Neuron (in vitro differentiated cells): ENCODE measurements around the gene PREP.
A peak's percentile ranks its signal among the peaks of the same experiment; 100 is the strongest.

Source experiments
- H2AFZ ChIP-seq: one replicate; pipeline ENCODE4 v1.6.1; 2013; ENCODE audit warnings: low read depth, mild to moderate bottlenecking, inconsistent platforms, low read length, moderate library complexity
- H3K27me3 ChIP-seq: one replicate; pipeline ENCODE4 v1.6.1; 2013; ENCODE audit warnings: low read length; ENCODE audit not compliant: insufficient read depth
- H3K36me3 ChIP-seq: one replicate; pipeline ENCODE4 v1.6.1; 2013; ENCODE audit warnings: low read length; ENCODE audit not compliant: insufficient read depth
- H3K4me1 ChIP-seq: one replicate; pipeline ENCODE4 v1.6.1; 2013; ENCODE audit warnings: low read length; ENCODE audit not compliant: insufficient read depth
- H3K4me3 ChIP-seq: 2 replicates; pipeline ENCODE4 v1.5.1; 2013; ENCODE audit warnings: mild to moderate bottlenecking, low read length, moderate library complexity
- H3K9me3 ChIP-seq: one replicate; pipeline ENCODE4 v1.6.1; 2013; ENCODE audit warnings: low read length

The PREP gene

DNA sequence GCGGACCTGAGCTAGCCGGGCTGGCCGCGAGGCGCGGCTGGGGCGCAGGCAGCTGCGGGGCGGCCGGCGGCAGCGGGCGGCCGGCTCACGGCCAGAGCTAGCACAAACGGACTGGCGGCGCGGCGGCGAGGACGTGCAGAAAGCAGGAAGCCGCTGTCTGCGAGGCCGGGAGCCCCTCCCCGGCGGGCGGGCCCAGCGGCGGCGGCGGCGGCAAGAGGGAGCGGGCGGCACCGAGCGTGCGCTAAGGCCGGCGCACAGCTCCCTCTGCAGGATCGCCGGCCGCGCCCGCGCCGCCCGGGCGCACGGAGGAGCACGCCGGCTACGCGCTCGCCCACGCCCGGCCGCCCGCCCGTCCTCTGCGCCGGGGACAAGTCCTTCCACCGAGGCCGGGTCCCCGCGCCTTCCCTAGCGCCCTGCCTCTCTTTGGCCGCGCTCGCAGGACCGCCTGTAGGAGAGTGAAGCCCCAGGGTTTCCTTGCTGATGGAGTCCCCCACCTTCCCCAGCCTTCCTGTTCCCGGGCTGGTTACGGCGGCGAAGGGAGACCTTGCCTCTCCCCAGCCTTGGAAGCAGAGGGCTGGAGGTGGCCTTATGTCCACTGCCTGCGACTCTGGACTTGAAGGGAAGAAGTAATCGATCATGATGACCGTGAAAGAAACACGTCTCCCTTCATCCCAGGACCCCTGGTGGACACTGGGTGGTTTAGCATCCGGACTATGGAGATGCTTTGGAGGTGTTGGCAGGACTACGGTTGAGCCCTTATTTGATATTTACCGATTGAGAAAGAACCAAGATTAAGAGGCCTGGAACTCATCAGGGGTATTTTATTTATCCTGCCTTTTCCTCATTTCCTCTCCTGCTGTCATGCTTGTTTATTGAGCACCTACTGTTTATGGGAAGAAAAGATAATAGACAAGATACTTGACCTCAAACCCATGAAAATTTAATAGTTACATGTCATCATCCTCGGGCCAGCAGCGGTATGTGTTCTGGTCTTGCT is at the start of gene PREP:
Gene PREP, minus strand, starts transcription at position 144 of the 997 bp plus-strand sequence. CDS start 191 bp downstream, outside the sequence.
- Histone ChIP-seq H3K4me1 (peaks cover 16% of the 10 kb centered on the region), H2AFZ (peak within 1 kb of the TSS; percentile 98), H3K36me3 (no peaks in the 10 kb centered on the region), H3K4me3 (peak within 1 kb of the TSS; percentile 83), H3K9me3 (no peaks in the 10 kb centered on the region), H3K27me3 (peaks cover 6% of the 10 kb centered on the region)

DNA sequence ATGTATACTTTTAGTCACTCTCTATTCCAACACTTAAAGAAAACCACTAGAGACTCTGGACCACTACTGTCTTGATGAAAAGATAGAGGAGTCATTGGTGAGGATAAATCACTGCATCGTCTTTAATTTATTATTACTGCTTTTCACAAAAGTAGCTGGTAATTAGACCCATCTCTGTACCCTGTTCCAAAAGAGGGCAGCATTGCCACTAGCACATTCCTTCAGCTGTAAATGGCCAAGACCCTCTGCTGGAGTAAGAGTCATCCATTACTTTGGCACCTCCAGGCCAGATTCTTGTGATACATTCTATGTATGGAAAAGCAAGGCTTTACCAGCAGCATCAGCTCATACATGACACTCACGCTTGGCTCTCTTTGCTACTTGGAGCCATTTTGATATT is 49.5 kb upstream of the PREP start:
- peak overlapping the region; percentile 42 for H3K4me3 ChIP-seq
- H3K4me1 ChIP-seq: peaks cover 44% of the 10 kb centered on the region
- H3K36me3 ChIP-seq: no peaks in the 10 kb centered on the region
- no peak overlapping the region for H2AFZ ChIP-seq
- no peaks in the 10 kb centered on the region for H3K27me3 ChIP-seq
- peaks cover 2% of the 10 kb centered on the region for H3K9me3 ChIP-seq

DNA sequence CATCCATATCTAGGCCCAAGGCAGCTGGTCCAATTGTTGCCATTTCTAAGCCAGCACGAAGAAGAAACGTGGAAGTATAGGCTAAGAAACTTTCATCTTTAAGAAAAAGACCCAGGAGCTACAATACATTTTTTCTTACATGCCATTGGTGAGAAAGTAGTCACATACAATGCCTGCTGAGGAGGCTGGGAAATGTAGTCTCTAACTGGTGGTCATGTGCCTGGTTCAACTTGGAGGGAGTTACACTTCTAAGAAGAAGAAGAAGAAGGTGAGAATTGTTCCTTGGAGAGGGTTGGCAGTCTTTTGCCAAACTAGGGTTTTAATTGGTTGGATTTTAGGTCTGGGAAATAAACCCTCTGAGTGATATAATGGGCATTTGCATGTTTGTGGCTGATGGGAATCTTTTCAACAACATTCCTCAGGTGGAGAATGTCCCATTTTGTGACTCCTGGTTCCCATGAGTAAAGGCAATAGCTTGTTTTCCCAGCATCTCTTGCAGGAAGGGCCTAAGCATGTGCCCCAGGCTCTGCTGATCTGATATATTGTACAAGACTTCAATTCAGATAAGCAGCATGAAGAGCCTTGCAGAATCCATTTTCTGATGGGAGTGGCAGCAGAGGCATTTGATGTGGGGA is 47.0 kb upstream of the PREP start:
- H3K27me3 ChIP-seq: no peaks in the 10 kb centered on the region
- peaks cover 28% of the 10 kb centered on the region for H3K4me1 ChIP-seq
- peaks cover 2% of the 10 kb centered on the region for H3K9me3 ChIP-seq
- H2AFZ ChIP-seq: no peak overlapping the region
- no peak overlapping the region for H3K4me3 ChIP-seq
- H3K36me3 ChIP-seq: no peaks in the 10 kb centered on the region

DNA sequence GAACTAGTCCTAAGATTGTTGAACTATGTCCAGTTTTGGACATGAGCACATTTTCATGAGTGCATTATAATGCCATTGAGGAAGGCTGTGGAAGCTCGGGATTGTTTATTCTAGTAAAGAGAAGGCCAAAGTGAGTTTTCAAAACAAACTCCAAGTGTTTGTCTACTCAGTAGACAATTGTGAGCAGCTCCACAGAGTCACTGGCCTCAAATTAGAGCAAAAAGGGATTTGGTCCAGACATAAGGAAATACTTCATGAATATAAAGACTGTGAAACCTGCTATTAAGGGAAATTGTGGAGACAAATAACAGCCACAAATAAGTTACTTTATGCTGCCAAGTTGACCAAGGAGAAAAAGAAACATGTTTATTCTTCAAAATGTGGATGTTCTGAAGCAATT is 42.6 kb upstream of the PREP start:
- Histone ChIP-seq H3K36me3 (no peaks in the 10 kb centered on the region), H3K4me1 (no peaks in the 10 kb centered on the region), H3K9me3 (peaks cover 2% of the 10 kb centered on the region), H3K27me3 (no peaks in the 10 kb centered on the region), H3K4me3 (no peak overlapping the region), H2AFZ (no peak overlapping the region)

DNA sequence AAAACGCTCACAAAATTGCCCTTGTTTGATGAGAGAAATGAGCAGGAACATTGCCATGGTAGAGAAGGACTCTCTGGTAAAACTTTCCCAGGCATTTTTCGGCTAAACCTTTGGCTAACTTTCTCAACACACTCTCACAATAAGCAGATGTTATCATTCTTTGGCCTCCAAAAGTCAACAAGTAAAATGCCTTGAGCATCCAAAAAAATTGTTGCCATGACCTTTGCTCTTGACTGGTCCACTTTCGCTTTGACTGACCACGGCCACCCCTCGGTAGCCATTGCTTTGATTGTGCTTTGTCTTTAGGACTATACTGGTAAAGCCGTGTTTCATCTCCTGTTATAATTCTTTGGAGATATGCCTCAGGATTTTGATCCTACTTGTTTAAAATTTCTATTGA is 41.1 kb upstream of the PREP start:
- H2AFZ ChIP-seq: no peak overlapping the region
- no peaks in the 10 kb centered on the region for H3K36me3 ChIP-seq
- no peak overlapping the region for H3K4me3 ChIP-seq
- H3K4me1 ChIP-seq: no peaks in the 10 kb centered on the region
- no peaks in the 10 kb centered on the region for H3K27me3 ChIP-seq
- peaks cover 2% of the 10 kb centered on the region for H3K9me3 ChIP-seq

DNA sequence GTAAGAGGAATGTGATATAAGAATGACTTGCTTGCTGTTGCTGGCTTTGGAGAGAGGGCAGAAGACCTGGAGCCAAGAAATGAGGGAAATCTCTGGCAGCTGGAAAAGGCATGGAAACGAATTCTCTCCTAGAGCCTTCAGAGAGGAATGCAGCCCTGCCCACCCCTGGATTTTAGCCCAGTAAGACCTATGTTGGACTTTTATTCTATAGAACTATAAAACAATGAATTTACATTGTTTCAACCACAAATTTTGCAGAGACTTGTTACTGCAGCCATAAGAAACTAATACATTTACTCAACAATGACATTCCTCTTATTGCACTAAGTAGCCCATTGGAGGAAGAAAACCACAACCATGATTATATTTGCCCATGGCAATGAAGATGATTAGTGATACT is 39.5 kb upstream of the PREP start:
- no peaks in the 10 kb centered on the region for H3K27me3 ChIP-seq
- H3K4me1 ChIP-seq: no peaks in the 10 kb centered on the region
- no peaks in the 10 kb centered on the region for H3K9me3 ChIP-seq
- no peak overlapping the region for H2AFZ ChIP-seq
- H3K4me3 ChIP-seq: no peak overlapping the region
- no peaks in the 10 kb centered on the region for H3K36me3 ChIP-seq

DNA sequence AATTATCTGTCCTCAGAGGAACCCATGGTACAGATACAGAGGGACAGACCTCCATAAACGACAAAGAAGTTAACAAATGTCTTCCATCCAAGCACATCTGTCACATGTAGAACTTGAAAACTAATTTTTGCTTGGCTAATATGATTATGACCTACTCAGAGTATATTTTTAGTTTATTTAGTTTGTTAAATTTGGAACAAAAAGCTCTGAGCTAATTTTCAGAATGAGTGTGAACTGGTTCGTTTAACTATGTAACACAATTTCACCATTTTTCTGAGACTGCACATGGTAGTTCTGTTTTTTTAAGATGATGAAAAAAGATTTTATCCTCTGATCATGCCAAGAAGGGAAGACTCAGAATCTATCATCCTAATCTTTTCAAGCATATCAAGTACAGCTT is 34.4 kb upstream of the PREP start:
- Histone ChIP-seq H3K4me1 (no peaks in the 10 kb centered on the region), H3K4me3 (no peak overlapping the region), H3K36me3 (no peaks in the 10 kb centered on the region), H2AFZ (no peak overlapping the region), H3K9me3 (no peaks in the 10 kb centered on the region), H3K27me3 (no peaks in the 10 kb centered on the region)

DNA sequence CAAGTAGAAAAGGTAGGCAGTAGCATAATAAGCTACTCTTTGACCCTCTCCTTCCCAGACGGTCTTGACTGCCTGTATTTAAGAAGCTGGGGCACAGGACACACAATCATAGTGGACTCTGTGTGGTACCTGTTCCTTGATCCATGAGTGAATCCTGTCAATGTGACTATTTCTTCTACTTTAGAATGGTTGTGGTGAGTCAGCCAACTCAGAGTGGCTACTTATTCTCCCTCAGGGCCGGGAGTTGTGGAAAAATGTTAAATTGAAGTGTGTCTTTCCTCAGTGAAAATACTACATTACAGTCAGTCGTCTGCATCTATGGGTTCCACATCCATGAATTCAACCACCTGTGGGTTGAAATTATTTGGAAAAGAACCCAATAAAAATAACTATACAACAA is 30.8 kb upstream of the PREP start:
- peaks cover 2% of the 10 kb centered on the region for H3K4me1 ChIP-seq
- no peak overlapping the region for H3K4me3 ChIP-seq
- no peaks in the 10 kb centered on the region for H3K36me3 ChIP-seq
- H3K9me3 ChIP-seq: no peaks in the 10 kb centered on the region
- no peak overlapping the region for H2AFZ ChIP-seq
- H3K27me3 ChIP-seq: no peaks in the 10 kb centered on the region

DNA sequence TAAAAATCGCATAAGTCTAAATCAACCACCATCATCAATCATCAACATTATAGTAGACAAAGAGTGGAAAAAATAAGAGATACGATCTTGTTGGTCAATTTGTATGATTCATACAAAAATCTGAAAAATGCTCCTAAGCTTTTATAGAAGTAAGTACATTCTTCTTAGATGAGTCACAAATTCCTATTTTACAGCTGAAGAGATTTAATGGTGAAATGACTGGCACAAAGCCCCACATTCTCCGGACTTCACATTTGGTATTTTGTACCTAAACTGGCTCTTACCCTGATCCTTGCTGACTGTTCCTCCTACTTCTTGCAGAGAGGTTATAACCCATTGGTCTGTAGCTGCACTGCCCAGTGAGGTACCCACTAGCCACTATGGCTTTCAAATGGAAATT is 29.9 kb upstream of the PREP start:
- no peak overlapping the region for H2AFZ ChIP-seq
- no peak overlapping the region for H3K4me3 ChIP-seq
- no peaks in the 10 kb centered on the region for H3K27me3 ChIP-seq
- no peaks in the 10 kb centered on the region for H3K9me3 ChIP-seq
- H3K4me1 ChIP-seq: peaks cover 11% of the 10 kb centered on the region
- no peaks in the 10 kb centered on the region for H3K36me3 ChIP-seq

DNA sequence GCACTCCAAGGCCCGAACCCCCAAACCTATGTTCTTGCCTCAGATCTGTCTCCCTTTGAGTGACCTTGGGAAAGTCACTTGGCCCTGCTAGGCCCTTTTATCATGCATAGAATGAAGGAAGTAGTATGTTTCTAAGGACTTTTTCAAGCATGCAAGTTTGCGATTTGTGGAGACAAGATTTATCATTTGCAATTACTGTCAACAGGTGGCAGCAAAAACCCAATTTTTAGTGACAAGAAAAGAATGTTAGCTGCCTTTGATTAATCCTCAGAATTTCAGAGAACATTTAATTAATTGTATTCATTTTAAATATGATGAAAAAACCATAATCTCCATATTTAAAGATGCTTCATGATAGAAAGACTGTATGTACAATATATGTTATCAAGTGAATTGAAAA is 28.3 kb upstream of the PREP start:
- no peaks in the 10 kb centered on the region for H3K27me3 ChIP-seq
- H3K4me3 ChIP-seq: no peak overlapping the region
- no peak overlapping the region for H2AFZ ChIP-seq
- H3K9me3 ChIP-seq: no peaks in the 10 kb centered on the region
- H3K36me3 ChIP-seq: no peaks in the 10 kb centered on the region
- peaks cover 14% of the 10 kb centered on the region for H3K4me1 ChIP-seq

DNA sequence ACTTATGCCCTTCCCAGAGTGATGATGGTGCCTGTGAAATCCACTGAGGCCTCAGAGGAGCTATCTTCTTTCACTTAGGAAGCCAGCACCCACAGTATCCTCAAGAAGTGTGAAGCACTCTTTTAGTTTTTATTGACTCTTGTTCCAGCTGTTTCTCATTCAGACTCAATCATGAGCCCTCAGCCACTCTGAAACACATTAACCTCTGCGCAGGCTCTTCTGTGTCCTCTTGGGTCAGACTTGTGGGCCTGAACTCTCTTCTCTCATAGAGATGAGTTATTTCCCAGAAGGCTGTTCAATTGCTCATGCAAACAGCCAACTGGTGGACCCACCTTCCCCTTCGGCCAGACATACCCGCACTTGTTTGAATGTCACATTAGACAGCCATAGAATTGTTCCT is 27.8 kb upstream of the PREP start:
- Histone ChIP-seq H3K36me3 (no peaks in the 10 kb centered on the region), H3K4me1 (peaks cover 14% of the 10 kb centered on the region), H2AFZ (no peak overlapping the region), H3K9me3 (no peaks in the 10 kb centered on the region), H3K4me3 (no peak overlapping the region), H3K27me3 (no peaks in the 10 kb centered on the region)

DNA sequence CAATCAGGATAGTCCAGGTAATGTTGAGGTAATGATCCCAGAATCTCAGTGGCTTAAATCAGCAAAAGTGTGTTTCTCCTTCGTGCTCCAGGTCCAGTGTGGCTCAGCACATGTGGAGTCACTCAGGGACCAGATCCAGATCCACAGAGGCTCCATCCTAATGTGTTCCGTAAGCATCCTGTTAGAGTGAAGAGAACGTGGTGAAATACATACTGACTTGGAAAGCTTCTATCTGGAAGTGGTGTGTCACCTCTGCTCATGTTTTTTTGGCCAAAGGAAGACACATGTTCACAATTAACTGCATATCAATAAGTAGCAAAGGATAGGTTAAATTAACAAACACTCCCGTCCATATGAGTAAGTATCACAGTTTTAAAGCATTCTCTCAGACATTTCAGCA is 26.8 kb upstream of the PREP start:
- H3K36me3 ChIP-seq: no peaks in the 10 kb centered on the region
- H3K4me1 ChIP-seq: peaks cover 14% of the 10 kb centered on the region
- H3K27me3 ChIP-seq: no peaks in the 10 kb centered on the region
- H3K9me3 ChIP-seq: no peaks in the 10 kb centered on the region
- H2AFZ ChIP-seq: no peak overlapping the region
- no peak overlapping the region for H3K4me3 ChIP-seq

DNA sequence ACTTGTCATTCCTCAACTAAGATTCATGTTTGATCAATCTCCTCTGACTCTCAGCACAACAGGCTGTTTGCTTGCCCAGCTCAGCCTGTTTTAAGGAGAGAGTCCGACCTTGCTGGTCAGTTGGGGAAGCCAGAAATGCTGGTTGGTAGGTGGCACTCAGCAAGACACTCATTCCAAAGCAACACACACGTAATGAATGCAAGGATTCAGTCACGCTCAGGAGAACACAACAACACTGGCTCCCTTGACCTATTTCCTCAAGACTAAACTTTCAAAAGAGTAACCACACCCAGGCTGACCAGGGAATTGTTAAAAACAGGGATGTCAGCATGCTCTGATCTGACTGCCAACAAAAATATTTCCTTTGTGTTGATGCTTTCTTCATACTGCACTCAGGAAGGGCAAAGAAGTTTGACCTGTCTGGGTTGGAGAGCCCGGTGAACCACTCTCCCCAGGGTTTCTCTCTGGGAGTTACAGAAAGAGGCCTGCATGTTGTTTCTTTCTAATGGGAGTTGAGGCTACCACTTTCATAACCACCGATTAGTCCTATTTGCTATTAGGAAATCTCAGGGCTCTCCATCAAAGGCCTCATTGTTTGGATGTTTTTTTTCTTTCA is 25.6 kb upstream of the PREP start:
- H3K4me1 ChIP-seq: peaks cover 14% of the 10 kb centered on the region
- H2AFZ ChIP-seq: peak overlapping the region; percentile 52
- no peaks in the 10 kb centered on the region for H3K36me3 ChIP-seq
- no peak overlapping the region for H3K4me3 ChIP-seq
- no peaks in the 10 kb centered on the region for H3K27me3 ChIP-seq
- no peaks in the 10 kb centered on the region for H3K9me3 ChIP-seq
